ENCODE measurements around the gene ATP6V0E2.
"Not testable (repeated sequence)": the region's sequence is repeated elsewhere in the genome, so short reads cannot be mapped to it uniquely, and the experiment has no call there.

ATP6V0E2 gene

DNA sequence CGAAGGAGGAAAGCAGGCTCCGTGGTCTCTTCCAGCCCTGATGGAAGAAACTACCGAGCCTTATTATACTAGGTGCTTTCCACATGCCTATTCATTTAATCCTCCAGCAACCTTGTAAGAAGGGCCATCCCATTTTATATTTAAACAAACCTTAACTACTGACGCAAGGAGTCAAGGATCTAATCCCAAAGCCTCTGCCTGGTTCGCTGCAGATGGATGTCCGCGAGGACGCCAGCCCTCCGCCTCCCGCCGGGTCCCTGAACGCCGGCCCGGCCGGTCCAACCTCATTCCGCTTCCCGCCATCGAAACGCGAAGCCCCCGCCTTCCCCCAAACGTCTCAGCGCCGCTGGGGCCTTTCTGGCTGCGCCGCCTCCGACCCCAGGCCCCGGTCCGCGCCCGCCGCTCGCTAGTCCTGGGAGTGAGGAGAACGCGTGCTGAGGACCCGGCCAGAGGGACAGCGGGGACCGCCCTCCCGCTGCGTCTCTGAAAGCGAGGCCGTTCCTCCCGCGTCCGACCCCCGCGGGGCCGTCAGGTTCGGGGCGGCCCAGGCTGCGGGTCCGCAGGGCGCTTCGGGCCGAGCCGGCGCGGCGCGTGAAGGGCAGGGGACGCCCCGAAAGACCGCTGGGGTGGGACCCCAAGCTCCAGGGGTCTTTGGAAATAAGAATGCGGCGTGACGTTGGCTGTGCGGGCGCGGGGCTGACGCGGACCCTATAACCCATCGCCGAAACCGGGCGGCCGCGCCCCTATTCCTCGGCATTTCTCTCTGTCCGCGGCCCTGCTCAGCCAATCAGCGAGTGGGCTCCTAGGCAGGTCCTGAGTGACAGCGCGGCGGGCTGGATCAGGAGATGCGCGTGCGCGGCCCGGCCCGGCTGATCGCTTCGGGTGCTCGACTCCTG, at the start of gene ATP6V0E2:
Gene ATP6V0E2 (plus strand): TSS at position 896 of the 896 bp plus-strand sequence. CDS start 97 bp downstream, outside the sequence.
- peak; percentile 80 to 88 (median 85) for DNase-seq (ENCODE audit: low read depth in 3 of 3, low spot score in 1 of 3)

DNA sequence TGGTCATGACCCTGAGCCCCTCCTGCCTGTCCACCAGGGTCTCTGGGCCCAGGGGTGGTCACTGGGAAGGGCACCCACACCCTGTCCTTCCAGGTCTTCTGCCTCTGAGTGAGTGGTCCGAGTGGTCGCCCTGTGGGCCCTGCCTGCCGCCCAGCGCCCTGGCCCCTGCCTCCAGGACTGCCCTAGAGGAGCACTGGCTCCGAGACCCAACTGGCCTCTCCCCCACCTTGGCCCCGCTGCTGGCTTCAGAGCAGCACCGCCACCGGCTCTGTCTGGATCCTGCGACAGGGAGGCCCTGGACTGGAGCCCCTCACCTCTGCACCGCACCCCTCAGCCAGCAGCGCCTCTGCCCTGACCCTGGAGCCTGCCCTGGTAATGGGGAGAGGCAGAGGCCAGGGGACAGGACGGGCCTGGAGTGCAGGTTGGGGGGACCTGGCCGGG, 49.4 kb upstream of the ATP6V0E2 start:
- no peak for DNase-seq (ENCODE audit: low read depth in 3 of 3, low spot score in 1 of 3)

DNA sequence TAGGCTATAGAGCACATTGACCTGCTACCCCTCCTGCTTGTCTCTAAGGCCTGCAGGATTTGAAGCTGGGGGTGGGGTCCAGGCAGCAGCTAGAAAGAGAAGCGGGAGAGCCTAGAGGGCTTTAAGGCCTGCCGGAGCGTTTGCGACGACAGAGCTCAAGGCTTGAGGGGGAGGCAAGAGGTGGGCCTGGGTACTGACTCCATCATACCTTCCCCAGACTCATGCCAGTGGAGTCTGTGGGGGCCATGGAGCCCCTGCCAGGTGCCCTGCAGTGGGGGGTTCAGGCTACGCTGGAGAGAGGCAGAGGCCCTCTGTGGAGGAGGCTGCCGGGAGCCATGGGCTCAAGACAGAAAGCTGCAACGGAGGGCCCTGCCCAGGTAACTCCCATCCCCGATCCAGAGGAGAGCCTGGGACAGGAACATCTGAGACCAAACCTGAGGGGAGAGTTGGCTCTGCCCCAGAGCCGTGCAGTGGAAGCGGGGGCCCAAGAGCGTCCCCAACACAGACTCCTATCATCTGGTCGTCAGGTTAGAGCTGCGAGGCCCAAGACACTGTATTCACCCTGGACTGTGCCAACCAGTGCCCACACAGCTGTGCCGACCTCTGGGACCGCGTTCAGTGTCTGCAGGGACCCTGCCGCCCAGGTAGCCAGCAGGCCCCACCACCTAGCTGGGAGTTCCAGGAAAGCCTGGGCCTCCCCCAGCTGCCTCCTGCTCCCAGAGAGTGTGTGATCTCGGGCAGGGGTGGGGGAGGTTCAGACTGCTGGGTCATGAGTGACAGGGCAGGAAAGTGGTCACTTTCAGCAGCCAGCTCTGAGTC, 48.8 kb upstream of the ATP6V0E2 start:
- no peak for DNase-seq (ENCODE audit: low read depth in 3 of 3, low spot score in 1 of 3)

DNA sequence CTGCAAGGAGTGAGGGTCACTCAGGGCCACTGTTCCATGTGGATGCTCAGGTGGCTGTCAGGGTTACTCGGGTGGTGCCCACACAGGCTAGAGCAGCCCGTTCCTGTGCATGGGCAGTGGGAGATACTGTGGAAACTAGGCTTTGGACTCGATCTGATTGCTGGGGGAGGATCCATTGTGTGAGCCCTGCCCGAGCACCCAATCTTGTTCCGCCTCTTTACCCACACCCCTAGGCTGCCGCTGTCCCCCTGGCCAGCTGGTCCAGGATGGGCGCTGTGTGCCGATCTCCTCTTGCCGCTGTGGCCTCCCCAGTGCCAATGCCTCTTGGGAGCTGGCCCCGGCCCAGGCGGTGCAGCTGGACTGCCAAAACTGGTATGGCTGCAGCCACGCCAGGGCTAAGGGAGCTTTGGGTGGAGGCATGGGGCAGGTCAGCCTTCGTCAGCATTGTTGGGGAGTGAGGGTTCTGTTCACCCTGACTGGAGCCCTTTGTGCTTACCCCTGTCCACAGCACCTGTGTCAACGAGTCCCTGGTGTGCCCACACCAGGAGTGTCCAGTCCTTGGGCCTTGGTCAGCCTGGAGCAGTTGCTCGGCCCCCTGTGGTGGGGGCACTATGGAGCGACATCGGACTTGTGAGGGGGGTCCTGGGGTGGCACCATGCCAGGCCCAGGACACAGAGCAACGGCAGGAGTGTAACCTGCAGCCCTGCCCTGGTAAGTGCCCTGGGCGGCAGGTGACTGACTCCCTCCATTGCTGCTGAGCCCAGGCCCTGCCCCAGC, 48.0 kb upstream of the ATP6V0E2 start:
- DNase-seq (ENCODE audit: low read depth in 3 of 3, low spot score in 1 of 3) = no peak

DNA sequence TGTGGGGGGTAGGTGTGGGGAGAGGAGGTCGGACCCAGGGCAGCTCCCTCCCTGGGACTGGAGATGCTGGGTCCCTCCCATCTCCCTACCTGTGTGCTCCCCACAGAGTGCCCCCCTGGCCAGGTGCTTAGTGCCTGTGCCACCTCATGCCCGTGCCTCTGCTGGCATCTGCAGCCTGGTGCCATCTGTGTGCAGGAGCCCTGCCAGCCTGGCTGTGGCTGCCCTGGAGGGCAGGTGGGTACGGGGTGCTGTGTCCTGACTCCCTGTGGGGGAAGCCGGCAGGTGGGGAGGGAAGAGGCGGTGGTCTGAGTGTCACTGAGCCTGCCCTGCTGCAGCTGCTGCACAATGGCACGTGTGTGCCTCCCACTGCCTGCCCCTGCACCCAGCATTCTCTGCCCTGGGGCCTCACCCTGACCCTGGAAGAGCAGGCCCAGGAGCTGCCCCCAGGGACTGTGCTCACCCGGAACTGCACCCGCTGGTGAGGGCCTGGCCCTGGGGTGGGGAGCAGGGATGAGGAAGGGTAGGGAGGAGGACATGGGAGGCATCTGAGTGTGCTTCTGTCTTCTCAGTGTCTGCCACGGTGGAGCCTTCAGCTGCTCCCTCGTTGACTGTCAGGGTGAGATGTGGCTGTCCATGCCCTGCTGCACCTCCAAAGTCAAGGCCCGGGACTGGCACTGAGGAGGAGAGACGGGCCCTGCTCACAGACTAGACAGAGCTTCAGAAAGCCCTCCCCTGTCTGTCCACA, 47.3 kb upstream of the ATP6V0E2 start:
- no peak for DNase-seq (ENCODE audit: low read depth in 3 of 3, low spot score in 1 of 3)

DNA sequence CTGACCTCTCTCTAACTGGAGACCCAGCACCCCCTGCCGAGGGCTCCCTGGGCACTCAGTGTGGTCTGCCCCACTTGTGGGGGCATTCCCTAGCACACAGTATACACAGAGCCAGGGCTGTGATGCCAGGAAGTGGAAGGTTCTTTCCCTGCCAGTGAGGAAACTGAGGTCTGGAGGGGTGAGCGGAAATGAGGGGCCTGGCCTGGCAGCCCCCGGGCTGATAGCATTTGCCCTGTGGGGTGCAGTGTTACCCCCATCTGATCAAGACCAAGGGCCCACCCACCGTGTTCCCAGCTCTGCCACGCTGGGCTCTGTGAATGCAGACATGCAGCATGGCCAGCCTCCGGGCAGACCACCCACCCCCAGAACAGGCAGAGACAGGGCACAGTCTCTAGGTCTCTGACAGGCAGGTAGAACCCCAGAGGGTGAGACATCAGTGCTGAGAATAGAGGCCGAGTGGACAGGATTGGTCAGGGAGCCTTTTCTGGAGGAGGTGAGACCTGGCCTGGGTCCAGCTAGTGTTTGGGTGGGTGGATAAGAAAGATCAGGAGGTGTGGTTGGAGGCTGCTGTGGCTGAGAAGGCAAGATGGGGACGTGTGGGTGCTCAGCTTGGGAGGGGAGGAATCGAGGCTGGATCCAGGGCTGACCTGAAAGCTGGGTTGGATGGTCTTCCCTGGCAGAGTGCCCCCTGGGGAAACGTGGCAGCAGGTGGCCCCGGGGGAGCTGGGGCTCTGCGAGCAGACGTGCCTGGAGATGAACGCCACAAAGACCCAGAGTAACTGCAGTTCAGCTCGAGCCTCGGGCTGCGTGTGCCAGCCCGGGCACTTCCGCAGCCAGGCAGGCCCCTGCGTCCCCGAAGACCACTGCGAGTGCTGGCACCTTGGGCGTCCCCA, 46.4 kb upstream of the ATP6V0E2 start:
- DNase-seq (ENCODE audit: low read depth in 3 of 3, low spot score in 1 of 3) = no peak

DNA sequence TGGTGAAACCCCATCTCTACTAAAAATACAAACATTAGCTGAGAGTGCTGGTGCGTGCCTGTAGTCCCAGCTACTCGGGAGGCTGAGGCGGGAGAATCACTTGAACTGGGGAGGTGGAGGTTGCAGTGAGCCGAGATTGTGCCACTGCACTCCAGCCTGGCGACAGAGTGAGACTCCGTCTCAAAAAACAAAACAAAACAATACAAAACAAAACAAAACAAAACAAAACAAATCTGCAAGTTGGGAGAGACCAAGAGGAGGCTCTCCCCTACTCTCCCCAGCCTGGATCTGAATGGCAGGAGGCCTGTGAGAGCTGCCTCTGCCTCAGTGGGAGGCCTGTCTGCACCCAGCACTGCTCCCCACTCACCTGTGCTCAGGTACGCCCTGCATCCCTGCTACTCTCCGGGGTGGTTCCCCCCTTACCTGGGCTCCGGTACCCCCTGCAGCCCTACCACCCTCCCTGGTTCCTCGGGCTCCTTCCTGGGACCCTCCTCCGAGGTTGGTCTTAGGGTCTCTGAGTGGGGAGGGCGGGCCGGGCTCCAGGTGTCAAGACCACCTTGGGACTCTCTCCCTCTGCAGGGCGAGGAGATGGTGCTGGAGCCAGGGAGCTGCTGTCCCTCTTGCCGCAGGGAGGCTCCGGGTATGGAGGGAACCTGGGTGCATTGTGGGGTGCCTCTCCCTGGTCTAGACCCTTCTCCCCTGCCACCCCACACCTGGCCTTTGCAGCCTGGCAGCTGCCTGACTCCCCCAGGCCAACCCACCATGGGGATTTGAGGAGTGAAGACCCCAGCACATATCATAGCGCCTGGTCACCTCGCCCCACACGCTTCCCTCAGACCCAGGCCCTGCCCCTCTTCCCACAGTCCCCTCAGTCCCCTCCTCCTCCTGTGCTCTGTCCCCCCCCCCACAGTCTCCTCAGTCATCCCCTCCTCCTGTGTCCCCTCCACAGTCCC, 45.1 kb upstream of the ATP6V0E2 start:
- no peak for DNase-seq (ENCODE audit: low read depth in 3 of 3, low spot score in 1 of 3)

DNA sequence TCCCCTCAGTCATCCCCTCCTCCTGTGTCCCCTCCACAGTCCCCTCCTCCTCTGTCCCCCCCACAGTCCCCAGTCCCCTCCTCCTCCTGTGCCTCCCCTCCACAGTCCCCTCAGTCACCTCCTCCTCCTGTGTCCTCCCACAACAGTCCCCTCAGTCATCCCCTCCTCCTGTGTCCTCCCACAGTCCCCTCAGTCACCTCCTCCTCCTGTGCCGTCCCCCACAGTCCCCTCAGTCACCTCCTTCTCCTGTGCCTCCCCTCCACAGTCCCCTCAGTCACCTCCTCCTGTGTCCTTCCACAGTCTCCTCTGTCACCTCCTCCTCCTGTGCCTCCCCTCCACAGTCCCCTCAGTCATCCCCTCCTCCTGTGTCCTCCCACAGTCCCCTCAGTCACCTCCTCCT, 43.2 kb upstream of the ATP6V0E2 start:
- not testable (repeated sequence) for DNase-seq (ENCODE audit: low read depth in 3 of 3, low spot score in 1 of 3)

DNA sequence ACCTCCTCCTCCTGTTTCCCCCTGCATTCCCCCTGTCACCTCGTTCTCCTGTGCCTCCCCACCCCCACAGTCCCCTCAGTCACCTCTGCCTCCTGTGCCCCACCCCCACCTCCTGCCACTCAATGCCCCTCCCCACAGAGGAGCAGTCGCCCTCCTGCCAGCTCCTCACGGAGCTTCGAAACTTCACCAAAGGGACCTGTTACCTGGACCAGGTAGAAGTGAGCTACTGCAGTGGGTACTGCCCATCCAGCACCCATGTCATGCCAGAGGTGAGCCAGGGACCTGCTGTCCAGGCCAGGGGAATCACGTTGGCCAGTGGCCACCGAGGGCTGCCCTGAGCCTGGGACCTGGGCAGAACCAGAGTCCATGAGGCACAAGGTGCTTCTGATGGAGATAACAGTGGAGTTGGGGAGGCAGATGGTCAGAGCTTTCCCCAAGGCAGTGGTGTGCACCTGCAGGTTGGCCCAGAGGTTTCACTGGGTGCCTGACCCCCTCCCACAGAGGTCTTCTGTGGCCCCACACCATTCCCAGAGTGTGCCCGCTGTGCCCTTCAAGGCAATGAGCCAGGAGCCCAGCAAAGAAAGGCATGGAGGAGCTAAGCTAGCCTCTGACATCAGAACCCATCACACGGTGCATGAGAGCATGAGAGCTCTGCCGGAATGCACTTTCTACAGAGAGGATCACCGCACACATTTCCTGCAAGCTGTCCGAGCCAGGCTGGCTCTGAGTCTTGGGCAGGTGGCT, 42.6 kb upstream of the ATP6V0E2 start:
- DNase-seq (ENCODE audit: low read depth in 3 of 3, low spot score in 1 of 3) = no peak

DNA sequence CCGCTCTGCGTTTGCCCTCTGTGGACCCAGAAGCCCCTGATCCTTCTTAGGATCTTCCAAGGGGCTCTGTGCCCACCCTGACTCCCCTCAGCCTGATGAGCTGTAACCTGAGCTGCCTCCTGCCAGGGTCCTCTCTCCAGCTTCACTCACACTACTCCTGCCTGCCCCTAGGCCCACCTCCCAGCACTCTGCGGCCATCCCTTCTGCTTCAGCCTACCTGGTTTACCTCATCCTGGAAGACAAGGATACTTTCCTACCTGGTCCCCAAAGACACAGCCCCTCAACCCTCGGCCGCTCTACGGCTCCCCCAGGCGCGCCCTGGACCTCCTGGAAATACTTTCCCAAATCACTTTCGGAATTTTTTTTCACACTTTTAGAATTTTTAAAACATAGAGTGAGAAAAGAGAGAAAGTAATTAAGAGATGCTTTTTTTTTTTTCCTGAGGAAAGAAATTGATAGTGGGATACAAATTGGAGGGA, 42.0 kb upstream of the ATP6V0E2 start:
- DNase-seq (ENCODE audit: low read depth in 3 of 3, low spot score in 1 of 3) = no peak

DNA sequence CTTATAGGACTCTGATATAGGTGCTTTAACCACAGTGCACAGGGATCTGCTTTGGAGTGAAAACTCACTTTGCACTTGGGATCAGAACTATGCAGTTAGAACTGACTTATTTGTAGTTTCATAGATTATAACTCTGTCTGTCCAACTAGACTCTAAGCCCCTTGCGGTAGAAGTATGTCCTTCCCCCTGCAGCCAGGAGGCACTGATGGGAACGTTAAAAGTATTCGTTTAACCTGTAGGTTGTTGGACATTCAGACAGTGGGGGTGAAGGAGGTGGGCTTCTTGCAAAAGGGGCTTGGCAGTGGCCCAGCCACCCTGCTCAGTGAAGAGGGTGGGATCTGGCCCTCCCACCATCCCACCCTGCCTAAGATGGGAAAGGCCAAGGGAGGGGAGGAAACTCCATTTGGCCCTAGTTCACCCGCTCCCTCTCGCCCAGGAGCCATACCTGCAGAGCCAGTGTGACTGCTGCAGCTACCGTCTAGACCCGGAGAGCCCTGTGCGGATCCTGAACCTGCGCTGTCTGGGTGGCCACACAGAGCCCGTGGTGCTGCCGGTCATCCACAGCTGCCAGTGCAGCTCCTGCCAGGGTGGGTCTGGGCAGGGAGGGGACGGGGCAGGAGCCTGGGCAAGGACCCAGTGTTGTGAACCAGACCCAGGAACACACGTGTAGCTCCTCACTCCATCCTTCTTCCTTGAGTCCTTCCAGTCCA, 41.3 kb upstream of the ATP6V0E2 start:
- DNase-seq (ENCODE audit: low read depth in 3 of 3, low spot score in 1 of 3) = no peak

DNA sequence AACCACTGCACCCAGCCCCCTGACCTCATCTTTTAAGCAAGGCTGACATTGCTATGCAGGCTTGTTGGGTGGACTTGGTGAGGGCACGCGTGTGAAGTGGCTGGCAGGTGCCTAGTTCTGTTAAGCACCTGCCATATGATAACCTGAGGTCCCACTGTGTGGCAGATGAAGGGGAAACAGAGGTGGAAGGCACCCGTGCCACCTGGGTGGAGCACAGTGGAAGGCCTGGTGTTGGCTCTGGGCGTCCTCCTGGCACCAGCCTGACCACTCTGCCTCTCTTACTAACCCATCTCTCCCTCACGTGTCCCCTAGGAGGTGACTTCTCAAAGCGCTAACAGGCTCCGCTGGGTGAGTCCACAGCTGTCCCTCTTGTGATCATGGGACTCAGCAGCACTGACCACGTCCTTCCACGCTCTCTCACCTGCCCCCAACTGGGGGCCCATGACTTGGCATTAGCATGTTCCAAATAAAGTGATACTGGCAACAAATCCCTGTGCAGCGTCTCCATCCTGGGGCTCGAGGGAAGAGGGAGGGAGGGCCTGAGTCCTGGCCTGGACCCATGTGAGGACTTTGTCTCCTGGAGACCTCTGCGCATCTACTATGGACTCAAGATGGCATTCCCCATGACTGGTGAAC, 40.2 kb upstream of the ATP6V0E2 start:
- no peak for DNase-seq (ENCODE audit: low read depth in 3 of 3, low spot score in 1 of 3)

DNA sequence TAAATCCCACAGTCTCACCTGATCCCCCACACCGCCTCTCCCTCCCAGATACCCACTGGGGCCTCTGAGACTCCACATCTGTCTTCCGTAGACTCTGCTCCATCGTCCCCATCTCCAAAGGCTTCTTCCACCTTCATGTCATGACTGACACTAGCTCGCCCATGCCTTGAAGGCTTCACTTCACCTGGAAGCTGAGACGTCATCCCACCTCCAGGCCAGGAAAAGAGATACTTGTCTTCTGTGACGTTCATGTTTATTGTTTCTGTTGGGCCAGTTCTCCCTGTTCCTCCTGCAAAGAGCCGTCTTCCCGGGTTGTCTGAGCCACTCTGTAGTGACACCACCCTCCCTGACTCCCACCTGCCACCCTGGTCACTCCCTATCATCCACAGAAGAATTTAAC, 39.2 kb upstream of the ATP6V0E2 start:
- DNase-seq (ENCODE audit: low read depth in 3 of 3, low spot score in 1 of 3) = no peak

DNA sequence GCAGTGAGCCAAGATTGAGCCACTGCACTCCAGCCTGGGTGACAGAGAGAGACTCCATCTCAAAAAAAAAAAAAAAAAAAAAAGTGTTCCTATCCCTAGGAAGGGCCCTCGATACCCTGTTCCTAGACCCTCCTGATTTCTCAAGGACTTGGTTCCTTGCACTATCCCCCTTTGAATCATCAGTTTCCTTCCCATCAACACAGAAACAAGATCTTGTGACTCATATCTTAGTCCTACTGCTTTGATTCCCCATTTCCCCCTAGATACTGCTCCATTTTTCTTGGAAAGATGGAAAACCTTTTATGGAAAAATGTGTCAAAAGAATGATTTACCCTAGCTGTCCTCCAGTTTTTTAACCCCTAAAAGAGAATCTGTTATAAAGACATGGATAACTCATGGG, 37.3 kb upstream of the ATP6V0E2 start:
- DNase-seq (ENCODE audit: low read depth in 3 of 3, low spot score in 1 of 3) = no peak

DNA sequence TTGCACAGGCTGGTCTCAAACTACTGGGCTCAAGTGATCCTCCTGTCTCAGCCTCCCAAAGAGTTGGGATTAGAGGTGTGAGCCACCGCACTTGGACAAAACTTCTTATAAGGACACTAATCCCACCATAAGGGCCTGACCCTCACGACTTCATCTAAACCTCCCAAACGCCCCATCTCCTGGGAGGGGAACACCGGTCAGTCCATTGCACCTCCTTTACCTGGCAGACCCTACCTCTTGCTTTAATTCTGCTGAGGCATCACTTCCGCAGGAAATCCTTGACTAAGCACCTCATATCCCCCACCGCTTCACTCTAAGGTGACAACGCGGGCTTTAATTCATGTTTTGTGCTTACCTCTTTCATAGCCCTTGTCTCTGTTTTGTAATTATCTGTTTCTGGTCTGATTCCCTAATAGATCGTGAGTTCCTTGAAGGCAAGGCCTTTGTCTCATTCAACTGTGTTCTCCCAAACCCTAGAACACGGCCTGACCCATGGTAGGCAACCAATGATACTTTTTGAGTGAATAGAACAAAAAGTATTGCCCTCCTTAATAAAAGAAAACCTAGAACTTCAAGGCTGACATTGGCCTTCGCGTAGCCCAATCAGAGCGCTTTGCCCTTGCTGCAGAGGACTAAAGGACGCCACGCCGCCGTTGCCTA, 36.1 kb upstream of the ATP6V0E2 start:
- no peak for DNase-seq (ENCODE audit: low read depth in 3 of 3, low spot score in 1 of 3)
